Measurements from ENCODE around the gene WIPI1.

DNA sequence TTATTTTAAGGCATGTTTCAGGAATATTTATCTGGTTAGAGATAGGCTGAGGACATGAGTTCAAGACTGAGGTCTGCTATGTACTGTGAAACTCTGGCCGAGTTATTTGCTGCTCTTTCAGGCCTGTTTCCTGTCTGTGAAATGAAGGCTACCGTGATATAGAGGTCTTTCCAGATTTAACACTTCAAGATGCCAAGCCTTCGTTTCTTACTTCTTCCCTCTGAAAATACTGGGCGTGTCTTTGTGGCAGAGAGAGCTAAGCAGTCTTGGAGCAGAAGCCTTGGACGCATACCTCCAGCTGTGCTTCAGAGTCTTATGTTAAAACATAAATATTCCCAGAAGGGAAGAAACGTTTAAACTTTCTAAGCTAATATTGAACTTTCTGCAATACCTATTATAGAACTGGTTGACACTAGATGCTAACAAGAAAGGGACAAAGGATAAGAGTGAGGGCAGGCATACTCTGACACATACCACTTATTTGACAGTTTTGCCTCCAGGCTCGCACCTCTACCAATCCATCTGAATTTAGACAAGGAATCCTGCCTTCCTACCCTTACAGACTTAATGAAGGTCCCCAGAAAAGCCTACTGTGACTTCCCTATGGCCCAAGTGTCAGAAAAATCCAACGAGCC lies 17.5 kb downstream of the WIPI1 start:
- no peak for TF ChIP-seq RFX5 (IDR thresholded peaks at IDR 0.05; ENCODE audit: low read depth, low read length)
- TF ChIP-seq EZH2 (IDR thresholded peaks at IDR 0.05; ENCODE audit: borderline replicate concordance, control insufficient read depth, low read depth, low read length), result no peak
- TF ChIP-seq POLR2A (IDR thresholded peaks at IDR 0.05; ENCODE audit: low read depth, low read length), result no peak
